ENCODE data around the gene MS4A18.

- TF ChIP-seq RAD21 (IDR thresholded peaks at IDR 0.05; ENCODE audit: low read depth): no peak
- no peak for TF ChIP-seq REST (IDR thresholded peaks at IDR 0.05; ENCODE audit: low read depth)
- TF ChIP-seq EP300 (IDR thresholded peaks at IDR 0.05; ENCODE audit: borderline replicate concordance): no peak
Observed at GRCh38 chr11:60743058-60743457, 18.5 kb downstream of the MS4A18 start.

Data from Ishikawa (cell line).